ENCODE measurements around the gene CDK19.
A peak's percentile ranks its signal among the peaks of the same experiment; 100 is the strongest.

CDK19 gene

GRCh38 chr6:110682460-110682853, 132.8 kb downstream of the CDK19 start:
- in situ Hi-C loops (cut with HindIII; ENCODE audit: low pct_ligation_motif_present, low pct_unique_long_range_greater_than_20kb, low sequenced_read_pairs) = no loop called here
- peak; percentile 81 for DNase-seq

GRCh38 chr6:110681543-110682459, 133.5 kb downstream of the CDK19 start:
- in situ Hi-C loops (cut with HindIII; ENCODE audit: low pct_ligation_motif_present, low pct_unique_long_range_greater_than_20kb, low sequenced_read_pairs) = no loop called here
- DNase-seq = no peak

DNA sequence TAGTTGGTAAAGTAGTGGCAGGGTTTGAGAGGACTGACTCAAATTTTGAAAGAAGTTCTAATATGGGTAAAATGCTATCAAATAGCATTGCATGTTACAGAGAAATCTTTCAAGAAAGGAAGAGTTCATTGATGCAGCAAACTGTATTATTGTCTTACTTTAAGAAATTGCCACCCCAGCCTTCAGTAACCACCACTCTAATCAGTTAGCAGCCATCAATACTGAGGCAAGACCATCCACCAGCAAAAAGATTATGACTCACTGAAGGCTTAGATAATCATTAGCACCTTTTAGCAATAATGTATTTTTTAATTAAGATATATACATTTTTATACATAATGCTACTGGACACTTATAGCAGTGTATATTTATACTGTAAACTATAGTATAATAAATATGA, 138.9 kb downstream of the CDK19 start:
- in situ Hi-C loops (cut with HindIII; ENCODE audit: low pct_ligation_motif_present, low pct_unique_long_range_greater_than_20kb, low sequenced_read_pairs) = no loop called here
- no peak for DNase-seq

- in situ Hi-C loops (cut with HindIII; ENCODE audit: low pct_ligation_motif_present, low pct_unique_long_range_greater_than_20kb, low sequenced_read_pairs) = no loop called here
- no peak for DNase-seq
Observed at GRCh38 chr6:110674096-110674495, 141.2 kb downstream of the CDK19 start.

- no peak for DNase-seq
- in situ Hi-C loops (cut with HindIII; ENCODE audit: low pct_ligation_motif_present, low pct_unique_long_range_greater_than_20kb, low sequenced_read_pairs) = no loop called here
Observed at GRCh38 chr6:110672122-110672521, 143.1 kb downstream of the CDK19 start.

GRCh38 chr6:110671447-110671846, 143.8 kb downstream of the CDK19 start:
- in situ Hi-C loops (cut with HindIII; ENCODE audit: low pct_ligation_motif_present, low pct_unique_long_range_greater_than_20kb, low sequenced_read_pairs) = no loop called here
- DNase-seq = no peak

DNA sequence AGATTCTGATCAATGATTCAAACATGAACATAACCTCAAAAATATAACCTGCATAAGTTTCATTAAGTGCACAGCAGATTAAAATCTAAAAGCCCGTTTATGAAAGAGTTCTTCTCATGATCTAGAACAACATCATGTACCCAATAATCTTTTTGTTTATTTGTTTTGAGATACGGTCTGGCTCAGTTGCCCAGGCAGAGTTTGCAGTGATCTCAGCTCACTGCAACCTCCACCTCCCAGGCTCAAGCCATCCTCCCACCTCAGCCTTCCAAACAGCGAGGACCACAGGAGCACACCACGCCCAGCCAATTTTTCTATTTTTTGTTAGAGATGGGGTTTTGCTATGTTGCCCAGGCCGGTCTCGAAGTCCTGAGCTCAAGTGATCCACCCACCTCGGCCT, 149.7 kb downstream of the CDK19 start:
- DNase-seq = no peak
- in situ Hi-C loops (cut with HindIII; ENCODE audit: low pct_ligation_motif_present, low pct_unique_long_range_greater_than_20kb, low sequenced_read_pairs) = no loop called here

DNA sequence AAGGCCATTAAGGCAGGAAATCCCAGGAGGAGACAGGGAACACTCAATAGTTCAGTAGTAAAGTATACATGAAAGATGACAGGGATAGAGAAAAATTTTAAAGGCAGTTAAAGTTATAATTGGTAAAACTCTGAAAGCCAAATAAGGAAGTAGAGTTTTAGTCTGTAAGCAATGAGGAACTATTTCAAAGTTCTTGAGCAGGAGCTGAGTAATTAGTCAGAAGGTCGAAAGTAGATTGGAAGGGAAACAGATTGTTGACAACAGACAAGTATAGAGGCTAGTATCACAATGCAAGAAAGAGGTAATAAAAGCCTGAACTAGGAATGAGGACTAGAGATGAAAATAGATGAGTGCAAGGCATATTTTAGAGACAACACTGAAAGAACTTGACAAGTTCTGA, 150.3 kb downstream of the CDK19 start:
- no peak for DNase-seq
- in situ Hi-C loops (cut with HindIII; ENCODE audit: low pct_ligation_motif_present, low pct_unique_long_range_greater_than_20kb, low sequenced_read_pairs) = no loop called here

DNA sequence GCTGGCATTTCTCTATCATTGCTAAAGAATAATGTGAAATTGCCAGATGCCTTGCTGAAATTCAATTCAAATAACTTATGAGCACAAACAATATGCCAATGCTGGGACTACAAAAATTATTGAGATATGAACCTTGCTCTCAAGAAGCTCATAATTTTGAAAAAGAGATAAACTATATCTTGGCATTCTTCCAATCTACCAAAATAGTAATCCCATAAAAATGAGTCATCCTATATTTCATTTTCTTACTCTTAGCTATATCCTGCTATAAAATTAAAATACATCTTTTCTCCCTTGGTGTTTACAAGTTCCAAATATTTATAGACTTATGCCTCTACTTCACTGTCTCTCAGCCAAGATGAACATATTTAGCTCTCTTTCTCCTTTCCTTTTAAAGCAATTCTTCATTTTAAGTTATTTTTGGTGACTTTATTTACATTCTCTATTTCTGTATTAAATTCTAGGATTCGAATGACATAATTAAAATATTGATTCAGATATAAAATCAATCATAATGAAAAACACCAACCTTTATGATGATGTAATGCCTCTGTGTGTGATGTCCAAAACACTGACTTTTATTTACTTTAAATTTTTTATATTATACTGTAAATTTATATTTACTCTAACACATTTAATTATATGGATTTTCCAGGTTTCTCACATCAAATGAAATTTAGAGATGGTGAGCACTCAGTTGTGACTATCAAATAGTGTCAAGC, 152.6 kb downstream of the CDK19 start:
- no peak for DNase-seq
- in situ Hi-C loops (cut with HindIII; ENCODE audit: low pct_ligation_motif_present, low pct_unique_long_range_greater_than_20kb, low sequenced_read_pairs) = no loop called here

- no peak for DNase-seq
- in situ Hi-C loops (cut with HindIII; ENCODE audit: low pct_ligation_motif_present, low pct_unique_long_range_greater_than_20kb, low sequenced_read_pairs) = no loop called here
Observed at GRCh38 chr6:110661414-110661813, 153.9 kb downstream of the CDK19 start.

- DNase-seq = no peak
- in situ Hi-C loops (cut with HindIII; ENCODE audit: low pct_ligation_motif_present, low pct_unique_long_range_greater_than_20kb, low sequenced_read_pairs) = no loop called here
Observed at GRCh38 chr6:110660066-110660655, 155.1 kb downstream of the CDK19 start.

DNA sequence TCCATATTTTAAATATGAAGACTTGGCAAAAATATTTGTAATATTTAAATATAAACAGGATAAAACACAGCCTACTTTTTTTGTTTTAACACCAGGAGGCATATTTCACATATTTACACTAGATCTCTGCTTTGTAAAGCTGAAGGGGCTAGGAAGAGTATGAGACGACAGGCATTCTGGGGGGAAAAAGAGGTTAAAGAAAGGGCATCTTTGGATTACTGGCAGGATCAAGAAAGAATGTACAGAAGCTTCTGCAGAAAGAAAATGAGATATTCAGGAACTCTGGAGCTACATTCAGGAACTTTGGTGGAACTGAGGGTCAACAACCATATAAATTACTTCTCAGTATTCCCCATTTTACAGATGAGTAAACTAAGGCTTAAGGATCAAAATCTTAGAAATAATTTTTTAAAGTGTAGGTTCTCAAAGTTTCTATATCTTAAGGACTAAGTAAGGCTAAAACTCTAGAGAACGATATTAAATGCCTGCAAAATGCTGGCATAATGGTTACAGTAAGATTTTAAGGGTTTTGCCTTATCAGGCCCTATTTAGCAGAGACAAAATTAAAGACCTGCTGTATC, 156.5 kb downstream of the CDK19 start:
- no peak for DNase-seq
- in situ Hi-C loops (cut with HindIII; ENCODE audit: low pct_ligation_motif_present, low pct_unique_long_range_greater_than_20kb, low sequenced_read_pairs) = no loop called here

GRCh38 chr6:110656492-110656891, 158.8 kb downstream of the CDK19 start:
- in situ Hi-C loops (cut with HindIII; ENCODE audit: low pct_ligation_motif_present, low pct_unique_long_range_greater_than_20kb, low sequenced_read_pairs) = no loop called here
- no peak for DNase-seq

DNA sequence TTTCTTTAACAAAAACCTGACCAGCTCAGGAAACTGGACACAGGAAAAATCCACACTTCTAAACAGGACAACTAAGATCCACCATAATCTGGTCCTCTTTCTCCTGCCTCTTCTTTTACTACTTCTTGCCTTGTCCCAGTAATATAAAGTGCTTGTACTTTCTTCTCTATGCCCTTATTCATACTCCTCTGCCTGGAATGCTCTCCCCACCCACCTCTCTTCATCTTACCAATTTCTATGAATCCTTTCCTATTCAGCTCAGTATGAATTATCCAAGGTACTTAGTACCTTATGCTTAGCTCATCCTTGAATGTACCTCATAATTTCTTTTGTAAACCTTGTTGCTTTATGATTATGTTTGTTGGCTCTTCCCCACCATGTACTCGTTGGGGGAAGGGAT, 159.4 kb downstream of the CDK19 start:
- in situ Hi-C loops (cut with HindIII; ENCODE audit: low pct_ligation_motif_present, low pct_unique_long_range_greater_than_20kb, low sequenced_read_pairs) = no loop called here
- no peak for DNase-seq

DNA sequence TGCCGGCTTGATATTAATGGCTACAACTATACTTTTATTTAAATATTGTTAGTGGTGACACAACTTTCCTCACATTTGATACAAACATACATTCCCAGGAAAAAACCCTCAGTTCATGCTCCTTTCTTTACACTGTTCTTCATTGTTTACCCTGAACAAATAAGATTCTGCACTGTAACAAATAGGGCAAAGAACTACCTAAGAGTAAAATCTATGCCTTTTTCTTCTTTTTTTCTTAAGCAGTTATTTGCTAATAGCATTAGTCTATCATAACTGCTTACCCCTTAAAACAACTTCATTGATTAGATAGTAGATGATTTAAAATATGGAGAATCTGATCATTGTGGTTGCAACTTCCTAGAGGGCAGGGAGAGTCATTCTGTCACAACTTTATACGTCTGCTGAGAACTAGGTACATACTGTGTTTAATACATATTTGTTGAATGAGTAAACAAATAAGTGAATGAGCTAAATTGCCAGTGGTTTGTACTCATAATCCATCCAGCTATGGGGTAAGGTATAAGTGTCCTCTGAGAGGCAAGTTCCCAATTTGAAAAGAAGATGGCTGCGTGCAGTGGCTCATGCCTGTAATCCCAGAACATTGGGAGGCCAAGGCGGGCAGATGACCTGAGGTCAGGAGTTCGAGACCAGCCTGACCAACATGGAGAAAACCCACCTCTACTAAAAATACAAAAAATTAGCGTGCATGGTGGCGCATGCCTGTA, 161.0 kb downstream of the CDK19 start:
- in situ Hi-C loops (cut with HindIII; ENCODE audit: low pct_ligation_motif_present, low pct_unique_long_range_greater_than_20kb, low sequenced_read_pairs) = no loop called here

DNA sequence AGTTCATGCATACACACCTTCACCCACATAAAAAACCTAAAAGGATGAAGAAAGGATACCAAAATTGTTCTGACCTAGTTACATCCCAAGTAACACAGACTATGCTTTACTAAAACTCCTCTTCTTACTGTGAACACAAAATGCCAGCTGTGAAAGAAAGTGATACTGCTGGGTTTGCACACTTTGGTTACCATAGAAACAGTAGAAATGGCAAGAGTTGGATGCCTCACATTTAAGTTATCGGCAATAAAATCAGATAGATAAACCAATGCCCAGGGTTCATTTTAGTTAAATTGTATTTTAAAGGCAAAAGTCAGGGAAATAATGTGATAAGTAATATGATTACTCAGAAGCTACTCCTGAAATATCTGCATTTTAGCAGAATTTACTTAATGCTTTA, 161.9 kb downstream of the CDK19 start:
- in situ Hi-C loops (cut with HindIII; ENCODE audit: low pct_ligation_motif_present, low pct_unique_long_range_greater_than_20kb, low sequenced_read_pairs) = no loop called here
- DNase-seq = no peak

More for the DNA sequence above, 161.0 kb downstream of the CDK19 start:
- no peak for DNase-seq

GRCh38 chr6:110652520-110652919, 162.7 kb downstream of the CDK19 start:
- no peak for DNase-seq
- in situ Hi-C loops (cut with HindIII; ENCODE audit: low pct_ligation_motif_present, low pct_unique_long_range_greater_than_20kb, low sequenced_read_pairs) = no loop called here

DNA sequence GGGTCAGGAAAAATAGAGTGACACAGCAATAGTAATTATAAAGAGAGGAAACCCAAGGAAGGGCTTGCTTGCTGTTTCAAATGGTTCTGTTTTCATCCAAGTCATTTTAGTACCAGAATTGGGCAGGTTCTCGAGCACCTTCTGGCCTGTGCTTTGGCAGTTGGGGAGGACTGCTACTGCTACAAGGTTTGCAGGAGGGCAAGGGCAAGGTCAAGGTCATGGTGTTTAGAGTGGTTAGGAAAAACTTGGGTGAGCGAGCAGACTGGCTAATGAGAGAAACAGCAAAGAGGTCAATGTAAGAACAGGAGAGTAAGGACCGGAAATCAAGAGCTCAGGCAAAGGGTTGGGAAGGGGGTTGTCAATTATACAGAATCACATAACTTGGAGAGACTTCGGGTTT, 164.5 kb downstream of the CDK19 start:
- DNase-seq = no peak
- in situ Hi-C loops (cut with HindIII; ENCODE audit: low pct_ligation_motif_present, low pct_unique_long_range_greater_than_20kb, low sequenced_read_pairs) = no loop called here

DNA sequence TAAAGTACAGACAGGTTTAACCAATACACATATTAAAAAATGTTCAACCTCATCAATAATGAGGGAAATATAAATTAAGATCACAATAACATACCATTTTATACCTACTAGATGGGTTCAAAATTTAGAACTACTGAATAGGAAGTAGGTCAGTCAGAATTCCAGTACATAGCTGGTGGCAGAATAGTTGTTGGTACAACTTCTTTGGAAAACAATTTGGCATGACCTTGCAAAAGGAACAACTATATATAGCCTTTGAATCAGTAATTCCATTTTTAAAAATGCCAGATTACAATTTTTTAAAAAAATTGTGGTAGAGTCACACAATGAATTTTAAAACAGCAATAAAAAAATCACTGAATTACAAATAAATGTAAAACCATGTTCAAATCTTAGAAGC, 165.6 kb downstream of the CDK19 start:
- DNase-seq = no peak
- in situ Hi-C loops (cut with HindIII; ENCODE audit: low pct_ligation_motif_present, low pct_unique_long_range_greater_than_20kb, low sequenced_read_pairs) = no loop called here

Data from ACHN (cell line).